C4-2B (cell line): ENCODE results near the gene GDPGP1.

Experiments
- H3K27ac ChIP-seq: fragments of 450-650 bp; 2 replicates; pipeline ENCODE4 v1.5.1; 2017
- ZFX ChIP-seq: fragments of 450-650 bp; IDR thresholded peaks from 2 replicates; pipeline ENCODE4 v1.6.1; 2017
- TF ChIP-seq, protein P1 (sequence below): fragments of 450-650 bp; conservative IDR thresholded peaks from 2 replicates; pipeline ENCODE4 v1.5.1; 2017; ENCODE audit warnings: mild to moderate bottlenecking

GDPGP1 gene

DNA sequence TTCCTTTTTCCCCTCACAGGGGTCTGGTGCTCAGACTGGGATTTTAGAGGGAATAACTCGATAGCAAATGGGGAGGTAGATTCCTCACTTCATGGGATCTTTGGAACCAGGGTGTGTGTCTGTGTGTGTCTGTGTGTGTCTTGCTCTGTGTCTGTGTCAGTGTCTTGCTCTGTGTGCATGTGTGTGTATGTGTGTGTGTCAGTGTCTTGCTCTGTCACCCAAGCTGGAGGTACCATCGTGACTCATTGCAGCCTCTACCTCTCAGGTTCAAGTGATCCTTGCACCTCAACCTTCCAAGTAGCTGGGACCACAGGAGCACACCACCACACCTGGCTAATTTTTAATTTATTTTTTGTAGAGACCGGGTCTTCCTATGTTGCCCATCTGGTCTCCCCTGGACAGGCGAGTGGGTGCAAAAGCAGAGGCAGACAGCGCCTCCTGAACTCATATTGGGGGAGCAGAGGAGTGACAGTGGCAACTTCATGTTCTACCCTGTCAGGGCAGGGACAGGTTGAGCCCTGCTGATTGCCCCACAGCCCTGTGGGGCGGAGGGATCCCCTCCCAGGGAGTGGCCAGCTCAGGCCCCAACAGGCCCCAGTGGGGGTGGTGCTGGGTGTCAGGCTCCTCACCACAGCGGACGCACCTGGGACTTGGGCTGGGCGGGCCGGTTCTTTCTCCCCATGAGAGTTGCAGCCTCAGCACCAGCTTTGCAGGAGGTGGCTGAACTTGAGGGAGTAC lies 43.2 kb upstream of the GDPGP1 start:
- H3K27ac ChIP-seq: no peak overlapping the region
- no peak for TF ChIP-seq ZFX
- TF ChIP-seq, protein P1, sequence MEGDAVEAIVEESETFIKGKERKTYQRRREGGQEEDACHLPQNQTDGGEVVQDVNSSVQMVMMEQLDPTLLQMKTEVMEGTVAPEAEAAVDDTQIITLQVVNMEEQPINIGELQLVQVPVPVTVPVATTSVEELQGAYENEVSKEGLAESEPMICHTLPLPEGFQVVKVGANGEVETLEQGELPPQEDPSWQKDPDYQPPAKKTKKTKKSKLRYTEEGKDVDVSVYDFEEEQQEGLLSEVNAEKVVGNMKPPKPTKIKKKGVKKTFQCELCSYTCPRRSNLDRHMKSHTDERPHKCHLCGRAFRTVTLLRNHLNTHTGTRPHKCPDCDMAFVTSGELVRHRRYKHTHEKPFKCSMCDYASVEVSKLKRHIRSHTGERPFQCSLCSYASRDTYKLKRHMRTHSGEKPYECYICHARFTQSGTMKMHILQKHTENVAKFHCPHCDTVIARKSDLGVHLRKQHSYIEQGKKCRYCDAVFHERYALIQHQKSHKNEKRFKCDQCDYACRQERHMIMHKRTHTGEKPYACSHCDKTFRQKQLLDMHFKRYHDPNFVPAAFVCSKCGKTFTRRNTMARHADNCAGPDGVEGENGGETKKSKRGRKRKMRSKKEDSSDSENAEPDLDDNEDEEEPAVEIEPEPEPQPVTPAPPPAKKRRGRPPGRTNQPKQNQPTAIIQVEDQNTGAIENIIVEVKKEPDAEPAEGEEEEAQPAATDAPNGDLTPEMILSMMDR: no peak

DNA sequence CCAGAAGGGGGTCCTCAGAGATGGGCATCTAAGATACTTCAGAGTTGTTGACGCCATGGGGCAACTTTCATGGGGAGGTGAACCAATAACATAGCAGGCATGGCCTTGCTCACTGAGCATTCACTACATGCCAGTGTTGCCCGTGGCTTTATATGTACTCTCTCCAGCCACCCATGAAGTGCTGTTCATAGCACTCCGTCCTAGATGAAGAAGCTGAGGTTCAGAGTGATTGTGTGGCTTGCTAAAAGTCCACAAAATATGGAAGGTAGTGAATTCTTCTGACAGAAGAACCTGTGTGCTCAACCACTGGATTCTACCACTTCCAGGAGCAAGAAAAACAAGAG lies 42.7 kb upstream of the GDPGP1 start:
- TF ChIP-seq ZFX: no peak
- H3K27ac ChIP-seq: no peak overlapping the region; the same call in 1 of the 2 replicates

DNA sequence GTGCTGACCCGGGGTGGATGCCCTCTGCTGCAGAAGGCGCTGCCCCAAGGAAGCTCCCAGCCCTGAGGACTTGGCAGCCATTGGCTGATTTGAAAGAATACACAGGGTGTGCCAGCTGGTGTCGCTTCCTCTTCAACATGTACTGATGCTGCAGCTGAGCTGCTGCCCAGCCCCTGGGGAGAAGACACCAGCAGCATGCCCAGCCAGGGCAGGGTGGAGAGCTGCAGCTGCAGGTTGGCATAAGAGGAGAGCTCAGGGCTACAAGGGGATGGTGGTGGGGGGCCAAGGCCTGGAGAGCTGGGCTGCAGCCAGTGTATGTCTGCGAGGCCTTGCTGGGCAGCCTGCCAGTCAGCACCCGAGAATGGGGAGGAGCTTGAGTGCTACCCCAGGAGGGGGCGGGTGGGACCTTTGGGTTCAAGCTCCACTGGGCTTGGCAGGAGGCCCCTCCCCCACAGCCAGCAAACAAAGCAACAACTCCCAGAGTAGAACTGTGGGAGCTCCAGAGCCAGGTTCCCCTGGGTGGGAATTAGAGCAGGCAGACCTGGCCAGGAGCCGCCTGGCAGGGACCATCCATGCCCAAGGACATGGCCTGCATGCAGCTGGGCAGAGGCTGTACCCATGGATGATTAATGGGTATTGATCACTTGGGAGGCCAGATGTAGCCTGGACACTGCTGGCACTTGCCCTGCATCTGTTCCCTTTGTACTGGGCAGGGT lies 42.1 kb upstream of the GDPGP1 start:
- peak overlapping the region; percentile 15 for H3K27ac ChIP-seq
- TF ChIP-seq, protein P1: no peak
- no peak for TF ChIP-seq ZFX

DNA sequence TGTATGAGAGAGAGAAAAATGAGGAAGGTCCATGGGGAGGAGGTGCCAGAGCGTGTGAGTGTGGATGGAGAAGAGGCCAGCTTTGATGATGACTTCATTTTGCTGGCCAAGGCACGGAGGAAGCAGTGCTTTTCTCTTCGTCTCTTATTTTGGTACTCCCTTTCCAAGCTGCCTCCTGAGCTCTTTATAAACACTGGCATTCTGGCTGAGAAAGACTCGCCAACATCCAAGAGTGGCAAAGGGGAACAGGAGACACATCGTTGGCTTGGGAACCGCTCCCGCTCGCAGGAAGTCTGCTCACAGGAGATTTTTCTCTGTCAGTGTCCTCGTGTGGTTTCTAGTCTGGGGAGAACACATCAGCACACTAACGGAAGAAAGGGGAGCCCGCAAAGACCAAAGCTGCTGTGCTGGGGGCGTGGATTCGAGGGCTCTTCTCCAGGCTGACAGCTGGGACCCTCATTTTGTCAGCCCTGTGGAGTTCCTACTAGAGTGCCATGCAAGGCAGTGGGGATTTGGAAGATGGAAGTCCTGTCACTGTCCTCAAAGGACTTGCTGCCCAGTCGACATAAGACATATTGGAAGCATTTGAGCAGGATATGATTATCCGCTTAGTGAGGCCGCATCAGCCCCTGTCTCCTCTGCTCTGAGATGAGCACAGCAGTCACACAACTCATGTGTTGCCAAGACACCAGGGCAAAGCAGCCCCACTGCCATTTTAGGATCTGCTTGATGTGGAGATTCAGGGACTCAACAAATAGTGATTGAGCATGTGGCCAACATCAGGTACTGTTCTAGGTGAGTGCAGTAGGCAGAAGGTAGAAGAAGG lies 40.8 kb upstream of the GDPGP1 start:
- TF ChIP-seq, protein P1: no peak
- no peak for TF ChIP-seq ZFX
- 0 out of 2 replicates have a peak overlapping the region, but pooled peaks have one; percentile 15 for H3K27ac ChIP-seq

DNA sequence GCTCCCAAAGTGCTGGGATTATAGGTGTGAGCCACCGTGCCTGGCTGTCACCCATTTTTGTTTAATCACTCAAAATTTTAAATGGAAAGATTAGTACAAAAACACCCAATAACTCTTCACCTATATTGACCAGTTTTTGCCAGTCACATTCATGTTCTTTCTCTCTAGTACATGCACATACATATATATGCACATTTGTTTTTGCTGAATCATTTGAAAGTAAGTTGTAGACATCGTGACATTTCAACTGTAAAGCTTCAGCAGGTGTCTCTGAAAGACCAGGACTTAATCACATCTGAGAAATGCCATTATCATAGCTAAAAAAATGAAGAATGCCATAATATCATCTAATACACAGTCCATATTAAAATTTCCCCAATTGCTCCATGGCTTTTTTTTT lies 39.4 kb upstream of the GDPGP1 start:
- no peak for TF ChIP-seq ZFX
- TF ChIP-seq, protein P1: no peak
- H3K27ac ChIP-seq: no peak overlapping the region

DNA sequence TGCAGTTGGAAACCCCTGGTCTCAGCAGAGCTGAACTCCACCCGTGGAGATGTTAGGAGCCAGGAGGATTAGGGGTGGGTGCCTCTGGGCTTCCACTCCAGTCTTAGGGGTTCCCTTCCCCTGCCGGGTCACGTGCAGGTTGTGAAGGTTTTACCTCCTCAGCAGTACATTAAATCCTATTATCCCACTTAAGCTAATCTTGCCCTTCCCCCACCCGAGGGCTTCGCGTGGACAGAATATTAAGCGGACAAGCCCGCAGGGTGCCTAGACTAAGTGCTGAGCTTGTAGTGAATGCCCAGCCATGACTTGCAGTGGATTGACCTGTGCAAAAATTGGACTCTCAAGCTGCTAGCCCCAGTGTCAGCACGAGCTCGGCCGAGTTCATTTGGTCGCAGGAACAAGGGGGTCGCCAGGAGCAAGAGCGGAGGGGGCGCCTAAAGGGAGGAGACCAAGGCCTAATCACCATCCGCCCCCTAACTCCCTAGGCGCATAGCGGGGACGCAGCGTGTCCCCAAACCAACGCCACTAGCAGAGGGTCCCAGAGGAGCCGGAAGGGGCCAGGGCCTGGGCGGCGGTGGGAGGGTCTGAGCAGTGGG lies 33.4 kb upstream of the GDPGP1 start:
- TF ChIP-seq, protein P1: no peak
- no peak for TF ChIP-seq ZFX
- H3K27ac ChIP-seq: peak overlapping the region; percentile 83

DNA sequence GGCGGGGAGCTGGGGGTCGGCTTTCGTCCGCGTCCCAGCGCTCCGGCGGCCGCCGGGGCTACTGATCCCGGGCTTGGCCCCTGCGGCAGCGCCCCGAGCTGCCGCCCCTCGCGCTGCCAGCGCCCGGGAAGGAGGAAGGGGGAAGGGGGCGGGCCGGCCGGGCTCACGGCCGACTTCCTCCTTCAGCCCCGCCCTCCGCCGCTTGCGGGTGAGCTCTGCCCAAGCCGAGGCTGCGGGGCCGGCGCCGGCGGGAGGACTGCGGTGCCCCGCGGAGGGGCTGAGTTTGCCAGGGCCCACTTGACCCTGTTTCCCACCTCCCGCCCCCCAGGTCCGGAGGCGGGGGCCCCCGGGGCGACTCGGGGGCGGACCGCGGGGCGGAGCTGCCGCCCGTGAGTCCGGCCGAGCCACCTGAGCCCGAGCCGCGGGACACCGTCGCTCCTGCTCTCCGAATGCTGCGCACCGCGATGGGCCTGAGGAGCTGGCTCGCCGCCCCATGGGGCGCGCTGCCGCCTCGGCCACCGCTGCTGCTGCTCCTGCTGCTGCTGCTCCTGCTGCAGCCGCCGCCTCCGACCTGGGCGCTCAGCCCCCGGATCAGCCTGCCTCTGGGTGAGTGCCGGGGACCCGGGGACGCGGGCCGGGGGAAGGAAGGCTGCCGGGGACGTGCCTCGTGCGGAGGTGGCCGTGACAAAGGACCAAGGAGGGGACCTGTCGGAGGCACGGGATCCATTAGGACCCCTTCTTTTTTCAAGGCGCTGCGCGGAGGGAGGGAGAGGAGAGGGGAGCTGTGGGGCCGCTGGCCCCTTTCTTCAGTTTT lies 32.7 kb upstream of the GDPGP1 start, which contains the start of gene SEMA4B:
SEMA4B (plus strand) TSS at position 201 of the 814 bp plus-strand sequence; CDS start at position 450, 249 bp downstream.
- peak within 1 kb of the TSS; percentile 83 for H3K27ac ChIP-seq
- TF ChIP-seq, protein P1: no peak
- peak; percentile 72; the same call in 1 of the 2 replicates for TF ChIP-seq ZFX
